ENCODE results near the gene WBP2NL. TPM values are rescaled to one million over a fixed set of nuclear protein-coding genes. Genes with fewer than 3 reads are reported as not detected.

WBP2NL gene
- total RNA-seq, 1 donor from 2014 or later, result 0.47 TPM

- ATAC-seq (peak; percentile 79), DNase-seq (peak; percentile 52)
- intact Hi-C loops (cut with micrococcal nuclease), result no loop called here
Measured at GRCh38 chr22:41976070-41976901, 22.3 kb upstream of the WBP2NL start.

DNA sequence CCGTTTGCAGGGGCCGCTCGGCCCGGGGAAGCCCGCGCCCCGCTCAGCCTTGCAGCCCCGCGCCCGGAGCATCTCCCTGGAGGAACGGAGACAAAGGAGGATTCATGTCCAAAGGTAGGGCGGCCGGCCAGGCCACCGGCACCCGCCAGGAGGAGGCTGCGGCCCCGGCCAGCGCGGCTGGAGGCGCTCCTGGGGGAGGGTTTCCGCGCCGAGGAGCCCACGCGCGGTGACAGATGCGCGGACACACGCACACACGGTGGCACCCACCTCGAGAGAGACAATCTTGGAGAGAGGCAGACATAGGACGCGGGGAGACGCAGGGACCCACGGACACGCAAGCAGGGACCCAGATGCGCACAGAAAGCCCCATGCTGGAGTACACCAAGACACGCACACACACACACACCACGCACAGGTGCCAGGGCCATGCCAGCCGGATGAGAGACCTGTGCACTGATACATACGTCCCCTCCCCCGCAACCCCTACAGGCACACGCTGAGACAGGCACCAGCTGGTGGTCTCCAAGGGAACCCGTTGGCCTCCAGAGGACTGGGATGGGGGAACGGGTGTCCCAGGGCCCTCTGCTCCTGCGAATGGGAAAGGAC lies 21.5 kb upstream of the WBP2NL start:
- intact Hi-C loops (cut with micrococcal nuclease), result no loop called here
- no peak for ATAC-seq
- DNase-seq, result no peak

DNA sequence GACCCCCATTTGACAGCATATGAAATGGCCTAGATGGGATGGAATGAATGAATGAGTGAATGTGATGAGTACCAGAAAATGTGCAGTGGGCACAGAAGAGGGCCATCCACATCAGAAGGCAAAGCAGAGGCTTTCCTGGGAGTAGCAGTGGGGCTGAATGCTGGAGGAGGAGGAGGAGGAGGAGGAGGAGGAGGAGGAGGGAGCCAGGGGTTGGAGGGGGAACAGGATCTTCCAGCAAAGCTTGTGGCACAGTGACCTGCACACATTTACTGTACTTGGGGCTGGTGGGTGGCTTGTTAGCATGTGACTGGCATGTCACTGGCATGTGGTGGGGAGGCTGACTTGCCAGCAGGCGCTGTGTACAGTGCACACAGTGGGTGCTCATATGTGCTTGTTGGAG lies 19.9 kb upstream of the WBP2NL start:
- intact Hi-C loops (cut with micrococcal nuclease), result no loop called here
- DNase-seq (no peak), ATAC-seq (no peak)

GRCh38 chr22:41979423-41980250 lies 19.0 kb upstream of the WBP2NL start:
- intact Hi-C loops (cut with micrococcal nuclease), result no loop called here
- ATAC-seq (no peak), DNase-seq (no peak)

GRCh38 chr22:41982865-41983264 lies 15.7 kb upstream of the WBP2NL start:
- ATAC-seq (no peak), DNase-seq (no peak)
- intact Hi-C loops (cut with micrococcal nuclease), result no loop called here

- DNase-seq (no peak), ATAC-seq (no peak)
- intact Hi-C loops (cut with micrococcal nuclease), result no loop called here
Measured at GRCh38 chr22:41983513-41984405, 14.8 kb upstream of the WBP2NL start.

DNA sequence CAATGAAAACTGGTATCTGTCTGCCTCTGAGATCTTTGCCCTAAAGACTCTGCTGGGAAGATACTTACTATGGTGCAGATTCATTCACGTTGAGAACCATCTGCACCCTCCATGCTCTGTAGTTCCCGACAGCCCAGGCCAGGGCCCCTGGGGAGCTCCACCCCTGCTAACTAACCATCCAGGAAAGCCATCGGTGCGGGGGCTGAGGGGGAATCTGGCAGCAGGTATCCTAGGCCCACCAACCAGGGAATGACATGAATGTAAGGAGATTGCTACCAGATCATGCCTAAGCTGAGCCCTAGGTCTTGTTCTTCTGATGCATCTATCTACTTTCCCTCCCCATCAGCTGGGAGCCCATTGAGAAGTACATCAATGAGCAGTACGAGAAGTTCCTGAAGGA lies 11.3 kb upstream of the WBP2NL start:
- intact Hi-C loops (cut with micrococcal nuclease), result no loop called here
- no peak for DNase-seq
- no peak for ATAC-seq

DNA sequence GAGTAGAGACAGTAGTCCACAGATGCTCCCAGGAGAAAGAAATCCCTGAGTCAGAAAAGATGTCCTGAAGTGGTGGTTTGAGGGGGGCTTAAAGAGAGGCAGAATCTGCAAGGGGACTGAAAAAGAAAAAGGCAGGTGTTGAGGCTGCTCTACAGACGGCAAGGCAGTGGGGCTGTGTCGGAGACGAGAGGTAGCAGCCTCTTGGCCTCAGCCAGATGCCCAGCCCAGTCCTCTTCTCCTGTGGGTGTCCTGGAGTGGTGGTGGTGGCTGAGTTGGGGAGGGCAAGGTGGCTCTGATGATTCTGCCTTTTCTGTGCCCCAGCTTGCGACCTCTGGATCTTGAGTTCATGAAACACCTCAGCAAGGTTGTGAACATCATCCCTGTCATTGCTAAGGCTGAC lies 9.3 kb upstream of the WBP2NL start:
- intact Hi-C loops (cut with micrococcal nuclease), result no loop called here
- no peak for ATAC-seq
- no peak for DNase-seq

GRCh38 chr22:41991111-41991510 lies 7.5 kb upstream of the WBP2NL start:
- ATAC-seq, result no peak
- intact Hi-C loops (cut with micrococcal nuclease), result no loop called here

GRCh38 chr22:41992496-41992895 lies 6.1 kb upstream of the WBP2NL start:
- intact Hi-C loops (cut with micrococcal nuclease), result no loop called here
- no peak for ATAC-seq
- no peak for DNase-seq

More at GRCh38 chr22:41991111-41991510, 7.5 kb upstream of the WBP2NL start:
- DNase-seq, result no peak

DNA sequence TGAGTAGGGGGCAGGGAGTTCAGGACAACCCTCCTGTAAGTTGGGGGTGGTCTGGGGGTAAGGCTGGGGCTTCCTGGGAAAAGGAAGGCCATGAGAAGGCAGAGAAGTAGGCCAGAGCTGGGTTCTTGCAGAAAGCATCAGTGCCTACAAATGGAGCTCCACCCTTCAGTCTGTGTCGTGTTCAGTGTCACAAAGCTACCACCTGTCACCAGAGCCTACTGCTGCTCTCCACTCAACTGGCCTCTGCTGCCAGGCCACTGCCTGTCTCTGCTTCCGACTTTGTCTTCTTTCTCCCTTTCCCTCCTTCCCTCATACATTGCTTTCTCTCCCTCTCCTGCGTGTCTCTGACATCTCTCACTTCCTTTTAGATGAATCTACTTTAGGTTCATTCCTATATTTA lies 3.4 kb upstream of the WBP2NL start:
- DNase-seq (no peak), ATAC-seq (no peak)
- intact Hi-C loops (cut with micrococcal nuclease), result no loop called here

DNA sequence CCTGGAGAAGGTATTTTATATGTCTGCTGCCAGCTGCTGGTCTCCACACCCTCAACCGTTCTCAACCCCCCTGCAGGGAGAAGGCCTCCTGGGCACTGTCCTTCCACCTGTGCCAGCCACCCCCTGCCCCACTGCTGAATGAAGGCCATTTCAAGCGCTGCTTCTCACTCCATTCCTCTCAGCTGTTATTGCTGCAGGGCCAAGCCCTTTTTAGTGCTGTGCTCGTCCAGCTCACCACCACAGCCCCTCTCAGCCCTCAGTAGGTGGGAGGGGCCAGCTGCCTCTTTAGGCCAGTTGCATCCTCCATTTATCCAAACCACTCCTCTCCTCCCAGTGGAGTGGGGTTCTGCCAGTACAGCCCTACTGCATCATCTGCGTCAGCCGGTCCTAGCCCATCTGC lies 1.8 kb upstream of the WBP2NL start:
- intact Hi-C loops (cut with micrococcal nuclease), result no loop called here
- no peak for ATAC-seq
- DNase-seq, result no peak

GRCh38 chr22:42000466-42000865 lies 1.9 kb downstream of the WBP2NL start:
- intact Hi-C loops (cut with micrococcal nuclease), result no loop called here
- ATAC-seq (no peak), DNase-seq (no peak)

DNA sequence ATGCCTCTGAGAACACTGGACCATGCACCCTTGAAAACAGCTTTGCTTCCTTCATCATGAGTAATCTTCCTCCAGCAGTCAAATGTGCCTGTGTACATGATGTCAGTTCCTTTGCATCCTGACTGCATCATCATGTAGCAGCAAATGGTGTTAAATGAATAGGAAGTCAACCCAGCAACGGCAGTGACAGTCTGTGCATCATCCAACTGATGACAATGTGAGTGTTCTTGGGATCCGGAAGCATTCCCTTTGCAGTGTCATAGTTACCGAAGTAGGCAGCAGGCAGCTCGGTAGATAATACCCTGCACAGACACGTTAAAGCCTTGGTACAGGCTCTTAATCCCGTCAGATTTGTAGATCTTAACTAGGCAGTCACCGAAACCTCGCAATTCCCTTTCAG lies 2.5 kb downstream of the WBP2NL start:
- intact Hi-C loops (cut with micrococcal nuclease), result no loop called here
- DNase-seq (no peak), ATAC-seq (no peak)

GRCh38 chr22:42001706-42002105 lies 3.1 kb downstream of the WBP2NL start:
- intact Hi-C loops (cut with micrococcal nuclease), result no loop called here
- ATAC-seq (no peak), DNase-seq (no peak)

- no peak for ATAC-seq
- no peak for DNase-seq
- intact Hi-C loops (cut with micrococcal nuclease), result no loop called here
Measured at GRCh38 chr22:42007922-42008321, 9.3 kb downstream of the WBP2NL start.

DNA sequence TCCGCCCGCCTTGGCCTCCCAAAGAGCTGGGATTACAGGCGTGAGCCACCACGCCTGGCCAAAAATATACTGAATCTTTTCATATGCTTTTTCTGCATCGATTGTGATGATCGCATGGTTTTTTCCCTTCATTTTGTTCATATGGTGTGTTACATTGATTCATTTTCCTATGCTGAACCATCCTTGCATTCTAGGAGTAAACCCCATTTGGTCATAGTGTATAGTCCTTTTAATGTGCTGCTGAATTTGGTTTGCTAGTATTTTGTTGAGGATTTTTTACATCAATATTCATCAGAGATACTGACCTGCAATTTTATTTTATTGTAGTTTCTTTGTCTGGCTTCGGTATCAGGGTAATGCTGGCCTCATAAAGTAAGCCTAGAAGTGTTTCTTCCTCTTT lies 12.2 kb downstream of the WBP2NL start:
- intact Hi-C loops (cut with micrococcal nuclease), result no loop called here
- no peak for DNase-seq
- no peak for ATAC-seq

- ATAC-seq (no peak), DNase-seq (no peak)
- intact Hi-C loops (cut with micrococcal nuclease), result no loop called here
Measured at GRCh38 chr22:42013385-42013784, 14.8 kb downstream of the WBP2NL start.

DNA sequence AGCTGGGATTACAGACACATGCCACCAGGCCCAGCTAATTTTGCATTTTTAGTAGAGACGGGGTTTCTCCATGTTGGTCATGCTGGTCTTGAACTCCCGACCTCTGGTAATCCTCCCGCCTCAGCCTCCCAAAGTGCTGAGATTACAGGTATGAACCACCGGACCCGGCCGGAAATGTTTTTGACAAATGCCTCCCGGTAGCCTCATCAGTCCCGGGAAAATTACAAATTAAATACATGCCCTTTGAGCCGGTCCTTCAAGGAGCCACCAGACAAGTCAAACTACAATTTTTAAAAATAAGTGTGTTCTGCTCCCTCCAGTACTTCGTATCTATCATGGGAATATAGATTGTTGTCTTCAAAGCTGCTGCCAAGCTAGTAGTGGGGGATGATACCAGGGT lies 17.5 kb downstream of the WBP2NL start:
- intact Hi-C loops (cut with micrococcal nuclease), result no loop called here
- DNase-seq (no peak), ATAC-seq (no peak)

All from left ventricle myocardium superior (tissue), 1 donor.